ENCODE results near the gene CDC42SE1. TPM values are rescaled to one million over a fixed set of nuclear protein-coding genes. Genes with fewer than 3 reads are reported as not detected.
A peak's percentile ranks its signal among the peaks of the same experiment; 100 is the strongest.

The CDC42SE1 gene
- total RNA-seq, 1 donor from 2014 or later: 180 TPM

DNA sequence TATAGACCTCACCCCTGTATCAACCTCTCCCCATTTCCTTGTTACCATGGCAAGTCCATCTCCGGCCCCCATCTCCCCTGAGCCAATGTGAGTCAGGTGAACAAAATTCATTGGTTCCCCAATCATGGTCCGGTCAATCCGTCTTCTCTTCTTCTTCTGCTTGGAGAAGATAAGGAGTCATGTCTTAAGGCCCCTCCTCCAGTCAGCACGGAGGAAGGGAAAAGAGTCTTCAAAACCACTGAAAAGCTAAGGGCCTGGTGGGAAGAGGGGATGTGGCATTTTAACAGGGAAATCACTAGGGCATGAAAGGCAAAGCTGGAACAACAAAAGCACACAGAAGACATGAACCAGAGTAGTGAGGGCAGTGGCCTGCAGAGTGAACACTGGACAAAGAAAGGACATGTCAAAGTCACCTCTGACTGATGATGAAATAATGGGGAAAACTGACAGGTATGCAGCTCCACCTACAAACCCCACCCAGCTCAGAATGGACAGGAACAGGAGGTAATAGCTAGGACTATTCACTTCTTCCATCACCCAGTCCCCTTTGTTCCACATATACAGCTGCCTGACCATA, 4.4 kb downstream of the CDC42SE1 start:
- H3K27me3 Mint-ChIP-seq (ENCODE audit: unreplicated experiment): peaks cover 8% of the 10 kb centered on the region
- no peak for DNase-seq (ENCODE audit: low spot score)
- H3K4me3 Mint-ChIP-seq (ENCODE audit: unreplicated experiment): peak overlapping the region; percentile 28
- no peaks in the 10 kb centered on the region for H3K9me3 Mint-ChIP-seq (ENCODE audit: unreplicated experiment)
- peak overlapping the region; percentile 70 for H3K27ac Mint-ChIP-seq (ENCODE audit: unreplicated experiment)
- H3K36me3 Mint-ChIP-seq (ENCODE audit: low read depth, unreplicated experiment): peaks cover 43% of the 10 kb centered on the region
- TF ChIP-seq, protein P1, sequence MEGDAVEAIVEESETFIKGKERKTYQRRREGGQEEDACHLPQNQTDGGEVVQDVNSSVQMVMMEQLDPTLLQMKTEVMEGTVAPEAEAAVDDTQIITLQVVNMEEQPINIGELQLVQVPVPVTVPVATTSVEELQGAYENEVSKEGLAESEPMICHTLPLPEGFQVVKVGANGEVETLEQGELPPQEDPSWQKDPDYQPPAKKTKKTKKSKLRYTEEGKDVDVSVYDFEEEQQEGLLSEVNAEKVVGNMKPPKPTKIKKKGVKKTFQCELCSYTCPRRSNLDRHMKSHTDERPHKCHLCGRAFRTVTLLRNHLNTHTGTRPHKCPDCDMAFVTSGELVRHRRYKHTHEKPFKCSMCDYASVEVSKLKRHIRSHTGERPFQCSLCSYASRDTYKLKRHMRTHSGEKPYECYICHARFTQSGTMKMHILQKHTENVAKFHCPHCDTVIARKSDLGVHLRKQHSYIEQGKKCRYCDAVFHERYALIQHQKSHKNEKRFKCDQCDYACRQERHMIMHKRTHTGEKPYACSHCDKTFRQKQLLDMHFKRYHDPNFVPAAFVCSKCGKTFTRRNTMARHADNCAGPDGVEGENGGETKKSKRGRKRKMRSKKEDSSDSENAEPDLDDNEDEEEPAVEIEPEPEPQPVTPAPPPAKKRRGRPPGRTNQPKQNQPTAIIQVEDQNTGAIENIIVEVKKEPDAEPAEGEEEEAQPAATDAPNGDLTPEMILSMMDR (IDR thresholded peaks at IDR 0.05; ENCODE audit: unreplicated experiment): no peak
- H3K4me1 Mint-ChIP-seq (ENCODE audit: unreplicated experiment): peaks cover 39% of the 10 kb centered on the region

DNA sequence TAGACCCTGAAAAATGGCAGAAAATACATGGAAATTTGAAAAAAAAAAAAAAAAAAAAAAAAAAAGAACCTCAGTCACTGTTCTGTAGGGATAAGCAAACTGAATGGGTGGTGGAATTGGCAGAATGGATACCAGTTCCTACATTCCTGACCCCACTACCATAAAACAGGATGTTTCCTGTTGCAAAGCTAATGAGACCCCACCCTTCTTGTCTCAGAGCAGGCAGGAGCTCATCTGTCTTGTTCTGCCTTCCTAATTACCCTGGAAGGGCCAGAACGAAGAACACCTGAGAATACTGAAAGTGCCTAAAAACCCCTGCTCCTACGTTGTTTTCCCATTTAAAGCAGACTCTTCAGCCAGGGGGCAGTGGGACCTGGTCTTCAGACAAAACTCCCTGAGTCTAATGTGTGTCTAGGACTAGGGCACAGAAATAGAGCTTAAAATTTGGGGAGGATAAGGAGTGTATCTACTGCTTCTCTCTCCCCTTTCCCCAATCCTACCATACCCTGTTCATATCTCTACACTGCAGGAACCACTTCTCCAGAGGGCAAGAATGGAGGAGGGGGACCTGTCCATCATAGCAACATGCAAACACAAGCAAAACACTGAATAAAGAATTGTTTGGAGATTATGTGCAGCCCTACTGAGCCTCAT, 7.9 kb downstream of the CDC42SE1 start:
- peaks cover 2% of the 10 kb centered on the region for H3K27me3 Mint-ChIP-seq (ENCODE audit: unreplicated experiment)
- peaks cover 24% of the 10 kb centered on the region for H3K36me3 Mint-ChIP-seq (ENCODE audit: low read depth, unreplicated experiment)
- DNase-seq (ENCODE audit: low spot score): no peak
- peak overlapping the region; percentile 58 for H3K27ac Mint-ChIP-seq (ENCODE audit: unreplicated experiment)
- H3K4me3 Mint-ChIP-seq (ENCODE audit: unreplicated experiment): peak overlapping the region; percentile 11
- TF ChIP-seq, protein P1 (IDR thresholded peaks at IDR 0.05; ENCODE audit: unreplicated experiment): no peak
- no peaks in the 10 kb centered on the region for H3K9me3 Mint-ChIP-seq (ENCODE audit: unreplicated experiment)
- peaks cover 17% of the 10 kb centered on the region for H3K4me1 Mint-ChIP-seq (ENCODE audit: unreplicated experiment)

DNA sequence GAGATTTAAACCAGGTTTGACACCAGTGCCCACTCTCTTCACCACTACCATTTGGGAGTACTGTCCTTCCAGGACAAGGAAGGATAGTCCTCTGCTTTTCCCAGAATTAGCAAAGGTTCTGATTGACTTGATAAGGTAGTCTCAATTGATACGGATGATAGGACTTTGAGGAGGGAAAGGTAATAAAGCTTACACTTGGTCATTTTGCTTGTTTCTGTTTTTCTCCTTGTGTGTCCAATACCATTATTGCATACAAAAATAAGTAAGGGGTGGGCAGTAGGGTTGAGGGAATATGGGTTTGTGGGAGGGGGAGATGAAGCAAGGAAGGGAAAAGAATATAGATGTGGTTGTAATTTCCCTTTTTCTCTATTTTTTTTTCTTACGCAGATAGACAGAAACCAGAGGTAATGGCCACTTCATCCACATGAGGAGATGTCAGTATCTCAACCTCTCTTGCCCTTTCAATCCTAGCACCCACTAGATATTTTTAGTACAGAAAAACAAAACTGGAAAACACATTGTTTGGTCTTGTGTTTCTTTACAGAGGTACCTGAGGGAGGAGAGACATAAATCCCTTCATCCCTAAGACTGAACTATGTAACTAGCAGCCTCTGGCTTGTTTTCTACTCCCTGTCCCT, 9.3 kb downstream of the CDC42SE1 start:
- H3K4me1 Mint-ChIP-seq (ENCODE audit: unreplicated experiment): peaks cover 4% of the 10 kb centered on the region
- TF ChIP-seq, protein P1 (IDR thresholded peaks at IDR 0.05; ENCODE audit: unreplicated experiment): no peak
- H3K36me3 Mint-ChIP-seq (ENCODE audit: low read depth, unreplicated experiment): peaks cover 20% of the 10 kb centered on the region
- H3K4me3 Mint-ChIP-seq (ENCODE audit: unreplicated experiment): no peak overlapping the region
- peaks cover 2% of the 10 kb centered on the region for H3K27me3 Mint-ChIP-seq (ENCODE audit: unreplicated experiment)
- H3K9me3 Mint-ChIP-seq (ENCODE audit: unreplicated experiment): no peaks in the 10 kb centered on the region
- no peak for DNase-seq (ENCODE audit: low spot score)
- H3K27ac Mint-ChIP-seq (ENCODE audit: unreplicated experiment): peak overlapping the region; percentile 64

DNA sequence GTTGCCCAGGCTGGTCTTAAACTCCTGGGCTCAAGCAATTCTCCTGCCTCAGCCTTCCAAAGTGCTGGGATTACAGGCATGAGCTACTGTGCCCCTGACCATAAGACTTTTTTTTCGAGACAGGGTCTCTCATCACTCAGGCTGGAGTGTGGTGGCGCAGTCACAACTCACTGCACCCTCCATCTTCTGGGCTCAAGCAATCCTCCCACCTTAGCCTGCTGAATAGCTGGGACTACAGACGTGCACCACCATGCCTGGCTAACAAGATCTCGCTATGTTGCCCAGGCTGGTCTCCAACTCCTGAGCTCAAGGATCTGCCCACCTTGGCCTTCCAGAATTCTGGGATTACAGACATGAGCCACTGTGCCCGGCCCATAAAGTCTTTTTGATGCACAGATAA, 10.0 kb downstream of the CDC42SE1 start:
- no peak for DNase-seq (ENCODE audit: low spot score)
- TF ChIP-seq, protein P1 (IDR thresholded peaks at IDR 0.05; ENCODE audit: unreplicated experiment): no peak
- H3K4me3 Mint-ChIP-seq (ENCODE audit: unreplicated experiment): no peak overlapping the region

DNA sequence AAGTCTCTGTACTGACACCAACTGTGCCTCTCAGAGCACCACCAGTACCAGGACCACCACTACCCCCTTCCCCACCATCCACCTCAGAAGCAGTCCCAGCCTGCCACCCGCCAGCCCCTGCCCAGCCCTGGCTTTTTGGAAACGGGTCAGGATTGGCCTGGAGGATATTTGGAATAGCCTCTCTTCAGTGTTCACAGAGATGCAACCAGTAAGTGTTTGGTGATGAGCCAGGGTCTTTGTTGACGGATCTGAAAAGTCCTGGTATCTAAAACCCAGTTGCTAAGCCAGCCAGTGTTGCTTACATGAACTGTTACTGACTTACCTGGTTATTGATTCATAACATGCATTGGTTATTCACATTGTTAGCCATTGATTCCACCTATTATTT, 10.8 kb downstream of the CDC42SE1 start:
- H3K27ac Mint-ChIP-seq (ENCODE audit: unreplicated experiment): no peak overlapping the region
- DNase-seq (ENCODE audit: low spot score): no peak
- no peaks in the 10 kb centered on the region for H3K9me3 Mint-ChIP-seq (ENCODE audit: unreplicated experiment)
- no peaks in the 10 kb centered on the region for H3K4me1 Mint-ChIP-seq (ENCODE audit: unreplicated experiment)
- peak overlapping the region; percentile 93 for H3K4me3 Mint-ChIP-seq (ENCODE audit: unreplicated experiment)
- H3K36me3 Mint-ChIP-seq (ENCODE audit: low read depth, unreplicated experiment): peaks cover 8% of the 10 kb centered on the region
- TF ChIP-seq, protein P1 (IDR thresholded peaks at IDR 0.05; ENCODE audit: unreplicated experiment): no peak
- peaks cover 4% of the 10 kb centered on the region for H3K27me3 Mint-ChIP-seq (ENCODE audit: unreplicated experiment)

More for the DNA sequence above, 10.0 kb downstream of the CDC42SE1 start:
- H3K9me3 Mint-ChIP-seq (ENCODE audit: unreplicated experiment): no peaks in the 10 kb centered on the region
- H3K27ac Mint-ChIP-seq (ENCODE audit: unreplicated experiment): peak overlapping the region; percentile 42
- peaks cover 13% of the 10 kb centered on the region for H3K36me3 Mint-ChIP-seq (ENCODE audit: low read depth, unreplicated experiment)
- H3K4me1 Mint-ChIP-seq (ENCODE audit: unreplicated experiment): no peaks in the 10 kb centered on the region
- peaks cover 4% of the 10 kb centered on the region for H3K27me3 Mint-ChIP-seq (ENCODE audit: unreplicated experiment)
